GM12891 (cell line): Measurements from ENCODE around the gene SHISA5.

ENCODE experiments used
- DNase-seq: peaks from one replicate; pipeline ENCODE4 v3.0.0; 2011; ENCODE audit warnings: low spot score; ENCODE audit not compliant: insufficient read length
- FAIRE-seq: peaks from 2 replicates; lab custom pipeline; 2011; peaks lifted over from hg19 to GRCh38; lab: Jason Lieb, UNC
- PAX5 ChIP-seq: IDR thresholded peaks from 2 replicates; pipeline ENCODE4 v1.6.1; 2011; ENCODE audit warnings: low read length, moderate library complexity, mild to moderate bottlenecking; ENCODE audit not compliant: insufficient read depth, severe bottlenecking
- POLR2A ChIP-seq: IDR thresholded peaks from 2 replicates; pipeline ENCODE4 v1.6.1; 2011; ENCODE audit warnings: low read depth, low read length, control low read depth
- POLR2AphosphoS5 ChIP-seq: IDR thresholded peaks from 2 replicates; pipeline ENCODE4 v1.6.1; 2011; ENCODE audit warnings: low read depth, low read length, control low read depth
- POU2F2 ChIP-seq: IDR thresholded peaks from 2 replicates; pipeline ENCODE4 v1.6.1; 2011; ENCODE audit warnings: low read depth, mild to moderate bottlenecking, control low read depth, low read length, moderate library complexity
- SPI1 ChIP-seq: IDR thresholded peaks from 2 replicates; pipeline ENCODE4 v1.6.1; 2011; ENCODE audit warnings: low read depth, low read length, control low read depth
- TAF1 ChIP-seq: IDR thresholded peaks from 2 replicates; pipeline ENCODE4 v1.6.1; 2011; ENCODE audit warnings: low read depth, low read length, control low read depth

SHISA5 gene

GRCh38 chr3:48440590-48440958 lies 63.4 kb downstream of the SHISA5 start:
- DNase-seq: no peak
- peak; percentile 61 for FAIRE-seq
- no peak for TF ChIP-seq SPI1
- no peak for TF ChIP-seq TAF1
- TF ChIP-seq POLR2AphosphoS5: no peak; the same call in 1 of the 2 replicates
- TF ChIP-seq POU2F2: no peak
- no peak for TF ChIP-seq PAX5
- TF ChIP-seq POLR2A: no peak

DNA sequence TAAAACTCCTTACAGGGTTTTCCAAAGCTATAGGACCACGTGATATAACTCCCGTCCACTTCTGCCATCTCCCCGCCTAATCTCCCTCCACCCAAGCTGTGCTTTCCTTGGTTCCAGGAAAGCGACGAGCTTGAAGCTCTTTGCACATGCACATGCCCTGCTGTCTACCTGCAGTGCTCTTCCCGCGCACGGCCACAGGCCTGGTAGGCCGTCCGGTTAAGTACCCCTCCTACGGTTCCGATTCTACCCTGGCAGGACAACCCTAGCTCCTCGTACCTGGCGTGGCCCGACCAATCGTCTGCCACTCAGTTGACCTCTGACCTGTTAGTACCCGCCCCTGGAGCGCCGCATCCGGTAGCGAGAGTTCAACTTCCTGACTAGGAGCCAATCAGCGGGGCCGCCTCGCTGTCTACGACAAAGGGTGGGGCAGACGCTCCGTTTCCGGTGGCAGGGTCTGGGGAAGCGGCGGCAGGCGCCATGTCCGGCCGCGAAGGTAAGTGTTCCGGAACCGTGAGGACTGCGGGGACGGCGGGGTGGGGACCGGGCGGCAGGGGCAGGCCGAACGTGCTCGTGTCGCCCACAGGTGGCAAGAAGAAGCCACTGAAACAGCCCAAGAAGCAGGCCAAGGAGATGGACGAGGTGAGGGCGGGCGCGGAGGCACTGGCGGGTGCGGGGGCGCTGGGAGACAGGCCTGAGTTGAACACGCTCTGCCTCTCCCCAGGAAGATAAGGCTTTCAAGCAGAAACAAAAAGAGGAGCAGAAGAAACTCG lies 64.0 kb downstream of the SHISA5 start, which contains the start of the genes CCDC51 and TMA7:
CCDC51 (minus strand) TSS at position 300 of the 770 bp plus-strand sequence. CDS start 4,991 bp downstream, outside the sequence.
TMA7 (plus strand) TSS at position 438 of the 770 bp plus-strand sequence; CDS start at position 478, 40 bp downstream.
- no peak for TF ChIP-seq PAX5
- 0 out of 2 replicates have a peak, but pooled peaks have one; percentile 17 for TF ChIP-seq SPI1
- peak; percentile 23; the same call in 1 of the 2 replicates for TF ChIP-seq POU2F2
- TF ChIP-seq POLR2A: peak; percentile 86
- peak; percentile 40; the same call in 1 of the 2 replicates for TF ChIP-seq TAF1
- TF ChIP-seq POLR2AphosphoS5: peak; percentile 60
- FAIRE-seq: peak; percentile 99

DNA sequence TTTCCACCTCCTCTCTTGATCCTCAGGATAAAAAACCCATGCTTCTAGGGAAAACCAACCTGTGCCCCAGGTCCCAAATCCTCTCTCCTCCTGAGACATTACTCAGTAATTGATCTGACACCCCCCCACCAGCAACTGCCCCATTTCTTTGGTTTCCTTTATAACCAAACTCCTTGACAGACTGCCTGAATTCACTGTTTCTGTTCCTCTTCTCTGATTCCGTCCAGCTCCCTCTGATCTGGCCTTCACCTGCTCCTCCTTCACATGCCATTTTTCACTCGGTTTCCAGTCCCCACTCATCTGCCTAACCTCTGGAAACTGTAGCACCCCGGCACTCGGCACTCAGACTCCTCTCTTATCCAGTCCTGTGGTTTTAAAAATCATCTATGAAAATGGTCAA lies 66.2 kb downstream of the SHISA5 start:
- no peak for FAIRE-seq

More for the DNA sequence above, 64.0 kb downstream of the SHISA5 start, which contains the start of the genes CCDC51 and TMA7:
- peak; percentile 97 for DNase-seq

DNA sequence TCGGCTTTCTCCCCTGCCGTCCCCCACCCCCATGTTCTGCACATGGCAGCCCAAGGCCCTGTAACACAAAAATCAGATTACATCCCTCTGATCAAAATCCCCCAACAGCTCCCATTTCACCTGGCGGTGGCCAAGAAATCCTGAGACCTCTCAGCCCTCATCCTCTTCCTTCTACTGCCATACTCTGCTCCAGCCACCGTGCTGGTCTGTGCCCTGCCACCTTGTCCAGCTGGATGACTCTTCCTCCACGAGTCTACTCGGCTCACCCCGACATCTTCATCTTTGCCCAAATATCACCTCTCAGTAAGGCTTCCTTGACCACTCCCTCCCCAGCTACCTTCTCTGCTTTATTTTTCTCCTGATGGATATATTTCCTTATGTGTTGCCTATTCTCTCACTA lies 67.1 kb downstream of the SHISA5 start:
- FAIRE-seq (no peak), DNase-seq (no peak)
- TF ChIP-seq POU2F2 (no peak), TAF1 (no peak), PAX5 (no peak), SPI1 (no peak), POLR2A (no peak), POLR2AphosphoS5 (no peak)

More for the DNA sequence above, 66.2 kb downstream of the SHISA5 start:
- peak; percentile 84 for TF ChIP-seq SPI1
- no peak for TF ChIP-seq PAX5
- DNase-seq: no peak

DNA sequence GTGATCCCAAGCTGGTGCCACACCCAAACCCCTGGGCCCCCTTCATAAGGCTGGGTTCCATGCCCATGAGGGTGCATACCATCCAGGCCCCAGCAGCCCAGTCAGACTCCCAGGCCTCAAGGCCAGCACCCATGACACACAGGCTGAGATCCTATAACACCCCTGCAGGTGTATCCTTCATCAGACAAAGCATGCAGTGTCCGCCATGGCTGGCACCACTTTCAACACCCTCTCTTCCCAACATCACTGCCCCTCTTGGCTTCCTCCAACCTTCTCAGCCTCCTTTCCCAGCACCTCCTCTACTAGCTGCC lies 67.5 kb downstream of the SHISA5 start:
- TF ChIP-seq POLR2AphosphoS5 (no peak), SPI1 (no peak), POLR2A (no peak), PAX5 (no peak), POU2F2 (no peak), TAF1 (no peak)
- DNase-seq: no peak
- FAIRE-seq: no peak

DNA sequence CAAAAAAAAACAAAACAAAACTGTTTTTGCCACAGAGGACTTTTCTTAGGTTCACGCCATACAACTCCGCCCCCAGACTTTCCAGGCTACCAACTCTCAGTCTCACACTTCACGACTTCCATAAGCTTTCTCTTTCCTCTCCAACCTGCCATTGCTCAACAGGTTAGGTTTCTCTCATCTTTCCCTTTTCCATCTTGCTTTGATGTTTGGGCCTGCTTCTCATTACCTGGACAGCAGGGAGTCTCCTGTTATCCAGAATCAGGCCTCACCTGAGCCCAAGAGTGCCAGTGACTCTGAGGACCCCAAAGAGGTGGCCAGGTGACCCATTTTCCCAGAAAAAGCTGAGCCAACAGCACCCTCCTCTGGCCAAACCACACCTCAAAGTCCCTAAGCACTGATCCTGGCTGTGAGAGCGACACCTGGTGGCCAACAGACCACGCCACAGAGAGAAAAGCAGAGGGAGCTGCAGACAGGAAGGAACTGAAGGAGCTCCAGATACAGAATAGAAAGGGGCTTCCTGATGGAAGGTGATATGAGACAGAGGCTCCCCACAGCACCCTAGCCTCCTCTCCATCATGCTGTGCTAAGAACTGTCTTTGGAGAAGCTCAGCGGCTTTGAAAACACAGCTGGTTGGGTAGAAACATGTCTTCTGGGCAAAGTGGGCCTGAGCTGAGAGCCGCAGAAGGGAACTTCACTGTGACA lies 68.0 kb downstream of the SHISA5 start:
- no peak for TF ChIP-seq POU2F2
- no peak for TF ChIP-seq POLR2AphosphoS5
- peak; percentile 42 for TF ChIP-seq SPI1
- FAIRE-seq (peak; percentile 91), DNase-seq (peak; percentile 71)

GRCh38 chr3:48435223-48435595 lies 68.8 kb downstream of the SHISA5 start:
- TF ChIP-seq POU2F2: no peak
- no peak for TF ChIP-seq POLR2AphosphoS5
- TF ChIP-seq POLR2A: no peak
- no peak for TF ChIP-seq PAX5
- DNase-seq (no peak), FAIRE-seq (no peak)

DNA sequence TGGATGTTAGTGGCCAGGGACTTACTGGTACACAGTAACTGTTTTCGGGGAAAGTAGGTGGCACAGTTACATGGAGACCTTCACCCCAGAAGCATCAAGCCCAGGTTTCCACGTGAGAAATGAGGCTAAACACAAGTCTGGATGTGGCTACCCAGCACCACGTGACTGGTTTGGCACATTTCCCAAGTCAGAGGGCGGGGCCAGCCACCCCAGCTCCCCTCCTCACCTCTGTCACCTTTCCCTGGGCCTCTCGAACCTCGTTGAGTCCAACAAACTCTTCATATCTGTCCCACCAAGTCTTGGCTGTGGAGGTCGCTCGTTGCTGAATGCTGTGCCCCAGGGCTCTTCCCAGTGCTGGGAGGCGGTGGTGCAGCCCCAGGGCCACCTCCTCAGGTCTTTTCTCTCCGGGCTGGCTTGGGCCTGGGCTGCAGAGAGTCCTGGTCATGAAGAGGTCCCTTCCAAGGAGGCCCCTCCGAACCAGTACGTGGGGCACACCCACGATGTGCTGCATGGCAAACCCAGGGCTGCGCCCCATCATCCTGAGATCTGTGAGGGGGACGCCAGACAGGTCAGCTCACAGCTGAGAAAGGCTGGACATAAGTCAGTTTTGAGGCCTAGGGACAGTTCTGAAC lies 69.3 kb downstream of the SHISA5 start:
- DNase-seq: no peak
- no peak for FAIRE-seq
- no peak for TF ChIP-seq TAF1
- TF ChIP-seq POLR2AphosphoS5: no peak
- TF ChIP-seq POU2F2: no peak
- TF ChIP-seq PAX5: no peak
- no peak for TF ChIP-seq SPI1
- no peak for TF ChIP-seq POLR2A

DNA sequence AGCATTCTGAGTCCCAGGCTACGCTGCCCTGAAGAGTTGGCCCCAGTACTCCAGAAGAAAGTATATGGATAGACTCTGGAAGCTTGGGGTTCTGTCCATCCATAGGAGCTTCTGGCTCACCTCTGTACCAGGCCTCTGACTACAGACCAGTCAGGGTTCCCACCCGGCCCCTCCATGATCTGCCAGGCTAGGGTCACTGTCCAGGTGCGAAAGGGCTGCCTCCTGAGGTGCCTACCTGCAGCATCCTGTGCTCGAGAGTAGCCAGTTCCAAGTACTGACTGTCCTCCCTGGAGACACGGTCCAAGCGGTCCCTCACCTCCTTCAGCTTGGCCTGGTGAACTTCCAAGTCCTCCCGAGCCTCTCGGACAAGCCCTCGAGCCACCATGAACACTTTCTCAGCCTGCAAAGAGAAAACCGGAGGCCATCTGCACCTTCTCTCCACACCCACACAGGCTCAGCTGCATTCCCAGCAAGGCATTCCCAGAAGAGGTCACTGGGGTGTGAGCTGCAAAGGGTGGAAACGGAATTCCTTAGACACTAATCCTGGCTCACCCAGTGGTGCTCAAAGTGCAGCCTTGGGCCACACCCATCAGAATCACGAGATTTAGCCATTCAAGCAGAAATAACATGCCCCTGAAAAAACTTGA lies 70.4 kb downstream of the SHISA5 start:
- no peak for FAIRE-seq

More for the DNA sequence above, 70.4 kb downstream of the SHISA5 start:
- DNase-seq: no peak
- TF ChIP-seq POLR2AphosphoS5 (no peak), PAX5 (no peak), TAF1 (no peak), SPI1 (no peak), POU2F2 (no peak), POLR2A (no peak)
